ENCODE results near the gene ETS2. TPM values are rescaled to one million over a fixed set of nuclear protein-coding genes. Genes with fewer than 3 reads are reported as not detected.

ETS2 gene
- 27.4 TPM for polyA plus RNA-seq (2012; ENCODE audit: insufficient read depth, insufficient read length)

DNA sequence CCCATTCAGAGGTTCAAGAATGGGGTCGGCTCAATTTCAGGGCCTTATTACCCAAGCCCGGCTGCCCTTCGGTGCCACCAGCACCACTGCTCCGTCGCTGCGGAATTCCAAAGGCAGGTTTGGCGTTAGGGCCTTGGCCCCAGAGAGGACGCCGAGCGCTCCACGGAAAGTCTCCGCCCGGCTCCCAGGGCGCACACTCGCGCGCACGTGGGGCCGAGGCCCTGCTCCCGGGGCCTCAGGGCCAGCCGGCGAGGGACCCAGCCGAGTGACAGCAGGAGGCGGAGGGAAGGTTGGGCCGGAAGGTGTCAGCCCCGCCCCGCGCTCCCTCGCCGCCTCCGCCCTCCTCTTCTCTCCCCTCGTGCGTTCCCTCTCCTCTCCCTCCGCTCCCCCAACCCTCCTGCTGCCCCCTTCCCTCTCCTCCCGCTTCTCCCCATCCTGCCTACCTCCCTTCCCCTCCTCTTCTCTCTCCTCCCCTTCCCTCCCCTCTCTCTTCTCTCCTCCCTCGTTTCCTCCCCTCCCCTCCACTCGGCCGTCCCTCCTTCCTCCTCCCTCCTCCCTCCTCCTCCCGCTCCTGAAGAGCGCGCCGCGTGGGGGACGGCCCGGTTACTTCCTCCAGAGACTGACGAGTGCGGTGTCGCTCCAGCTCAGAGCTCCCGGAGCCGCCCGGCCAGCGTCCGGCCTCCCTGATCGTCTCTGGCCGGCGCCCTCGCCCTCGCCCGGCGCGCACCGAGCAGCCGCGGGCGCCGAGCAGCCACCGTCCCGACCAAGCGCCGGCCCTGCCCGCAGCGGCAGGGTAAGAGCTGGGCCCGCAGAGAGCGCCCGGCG, at the start of gene ETS2:
Gene ETS2, plus strand, starts transcription at position 602 of the 825 bp plus-strand sequence. CDS start 4,106 bp downstream, outside the sequence.
- peak; percentile 90 for DNase-seq (ENCODE audit: low read depth, low spot score)
- peak within 1 kb of the TSS; percentile 74 for H3K4me3 ChIP-seq (ENCODE audit: low read length)

GRCh38 chr21:38756746-38757145, 49.0 kb upstream of the ETS2 start:
- no peak for DNase-seq (ENCODE audit: low read depth, low spot score)
- no peak overlapping the region for H3K4me3 ChIP-seq (ENCODE audit: low read length)

DNA sequence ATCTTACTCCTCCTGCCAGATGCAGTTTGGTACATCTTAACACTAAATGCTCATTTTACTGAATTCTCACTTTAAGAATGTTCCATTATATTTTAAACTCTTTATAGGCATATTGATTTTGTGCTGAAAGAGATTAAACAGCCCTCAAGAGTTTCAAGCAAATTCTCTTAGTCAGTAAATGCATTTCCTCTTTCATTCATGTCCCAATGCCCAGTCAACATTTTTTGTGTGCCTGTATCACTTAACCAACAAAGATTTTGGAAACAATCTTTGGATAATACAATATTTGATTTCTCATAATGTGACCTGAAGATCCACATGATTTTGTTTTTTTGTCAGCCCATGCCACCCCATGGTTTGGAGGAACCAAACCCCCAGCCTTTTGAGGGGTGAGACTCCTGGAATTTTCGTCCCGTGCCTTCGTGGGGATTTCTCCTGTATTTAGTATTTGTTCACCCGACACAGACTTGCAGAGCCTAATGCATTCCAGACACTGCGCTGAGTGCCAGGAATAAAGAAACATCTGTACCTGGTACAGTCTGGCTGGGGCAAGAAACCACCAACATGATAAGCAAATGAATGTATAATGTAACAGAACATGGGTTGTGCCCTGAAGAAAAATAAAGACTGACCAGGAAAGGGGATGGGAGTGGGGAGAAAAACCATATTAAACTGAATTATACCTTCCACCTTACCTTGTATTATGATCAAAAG, 47.1 kb upstream of the ETS2 start:
- no peak overlapping the region for H3K4me3 ChIP-seq (ENCODE audit: low read length)
- DNase-seq (ENCODE audit: low read depth, low spot score) = no peak

- no peak overlapping the region for H3K4me3 ChIP-seq (ENCODE audit: low read length)
- no peak for DNase-seq (ENCODE audit: low read depth, low spot score)
Observed at GRCh38 chr21:38759413-38759812, 46.3 kb upstream of the ETS2 start.

DNA sequence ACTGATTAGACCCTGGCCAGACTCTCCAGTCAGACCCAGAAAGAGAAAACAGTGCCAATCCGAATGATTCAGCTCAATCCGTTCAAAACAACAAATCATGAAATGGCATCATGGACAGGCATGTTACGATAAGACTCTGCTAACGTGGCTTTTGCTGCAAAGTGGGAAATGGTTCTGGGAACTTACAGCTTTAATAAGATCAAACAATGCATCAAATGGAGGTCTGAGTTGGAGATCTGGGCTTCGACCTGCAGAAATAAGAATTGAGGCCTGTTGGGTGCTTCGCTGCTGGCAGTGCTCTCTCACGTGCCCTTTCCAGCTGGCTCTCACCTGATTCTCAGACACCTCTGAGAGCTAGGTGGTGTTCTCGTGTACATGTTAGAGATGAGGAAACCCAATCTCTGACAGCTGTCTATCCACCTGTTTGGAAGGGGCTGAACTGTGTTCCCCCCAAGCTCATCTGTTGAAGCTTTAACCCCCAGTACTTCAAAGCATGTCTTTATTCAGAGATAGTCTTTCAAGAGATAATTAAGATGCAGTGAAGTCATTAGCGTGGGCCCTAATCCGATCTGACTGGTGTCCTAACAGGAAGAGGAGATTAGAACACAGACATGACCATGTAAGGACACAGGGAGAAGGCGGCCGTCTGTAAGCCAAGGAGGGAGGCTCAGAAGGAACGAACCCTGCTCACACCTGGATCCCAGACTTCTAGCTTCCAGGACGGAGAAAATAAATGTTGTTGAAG, 45.5 kb upstream of the ETS2 start:
- no peak overlapping the region for H3K4me3 ChIP-seq (ENCODE audit: low read length)
- no peak for DNase-seq (ENCODE audit: low read depth, low spot score)

DNA sequence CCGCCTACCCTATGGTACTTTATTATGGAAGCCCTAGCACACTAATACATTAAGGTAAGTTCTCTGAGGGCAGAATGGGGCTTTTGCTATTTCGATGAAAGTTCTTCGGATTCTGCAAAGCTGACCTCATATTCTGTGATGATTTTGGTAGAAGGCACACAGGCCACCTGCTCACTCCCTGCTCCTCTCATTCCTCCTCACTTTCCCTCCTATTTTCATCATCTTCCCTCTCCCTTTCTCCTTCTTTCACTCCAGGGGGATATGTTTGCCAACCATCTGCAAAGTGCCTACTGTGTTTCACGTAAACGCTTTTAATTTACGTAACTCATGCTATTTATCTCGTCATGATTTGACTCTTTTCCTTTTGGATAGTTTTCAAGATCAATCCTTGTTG, 45.0 kb upstream of the ETS2 start:
- DNase-seq (ENCODE audit: low read depth, low spot score) = no peak
- no peak overlapping the region for H3K4me3 ChIP-seq (ENCODE audit: low read length)

DNA sequence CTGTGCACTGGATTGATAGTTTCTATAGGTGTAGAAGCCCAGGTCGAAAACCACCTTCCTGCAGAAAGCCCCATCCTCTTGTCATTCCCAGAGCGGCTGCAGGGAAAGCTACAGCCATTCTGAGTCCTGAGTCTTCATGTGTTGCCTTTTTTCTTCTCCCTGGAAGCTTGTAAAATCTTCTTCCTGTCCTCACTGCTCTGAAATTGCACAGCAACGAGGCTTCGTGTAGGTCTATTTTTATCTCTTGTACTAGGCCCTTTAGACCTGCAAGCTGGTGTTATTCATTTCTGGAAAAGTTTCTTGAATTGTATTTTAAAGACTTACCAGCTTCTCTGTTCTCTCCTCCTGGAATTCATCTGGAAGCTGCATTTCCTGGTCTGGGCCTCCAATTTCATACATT, 44.2 kb upstream of the ETS2 start:
- DNase-seq (ENCODE audit: low read depth, low spot score) = no peak
- no peak overlapping the region for H3K4me3 ChIP-seq (ENCODE audit: low read length)

- DNase-seq (ENCODE audit: low read depth, low spot score) = no peak
- H3K4me3 ChIP-seq (ENCODE audit: low read length) = no peak overlapping the region
Observed at GRCh38 chr21:38765056-38765455, 40.7 kb upstream of the ETS2 start.

DNA sequence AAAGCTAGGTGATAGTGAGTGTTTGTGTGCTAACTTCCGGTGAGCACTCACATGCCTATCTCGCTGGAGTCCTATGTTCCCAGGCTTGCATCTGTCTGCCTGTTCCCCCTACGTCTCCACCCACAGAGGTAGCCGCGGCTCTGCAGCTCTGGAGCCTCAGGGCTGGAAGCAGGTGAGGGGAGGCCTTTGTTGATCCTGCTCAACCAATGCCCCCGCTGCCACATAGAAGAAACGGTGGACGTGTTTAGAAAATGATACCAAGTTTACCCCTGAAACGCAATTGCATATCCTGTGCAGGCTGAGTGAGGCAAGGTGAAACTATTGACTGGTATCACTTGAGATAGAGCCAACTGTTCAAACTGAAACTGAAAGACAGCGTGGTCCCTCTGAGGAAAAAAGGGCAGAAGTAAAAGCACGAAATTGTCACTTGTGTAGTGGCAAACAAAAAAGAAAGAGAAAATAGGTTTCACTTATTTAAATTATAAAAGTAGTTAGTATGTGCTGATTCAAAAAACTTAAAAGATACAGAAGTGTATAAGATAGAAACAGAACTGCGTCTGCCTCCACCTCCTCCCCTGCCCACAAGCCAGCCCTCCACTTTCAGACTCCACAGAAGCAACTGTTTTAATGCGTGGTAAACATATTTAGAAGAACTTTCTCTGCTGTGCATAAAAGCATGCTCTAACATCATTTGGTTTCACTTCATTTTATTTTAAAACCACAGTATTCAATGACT, 38.6 kb upstream of the ETS2 start:
- peak overlapping the region; percentile 53 for H3K4me3 ChIP-seq (ENCODE audit: low read length)
- peak; percentile 78 for DNase-seq (ENCODE audit: low read depth, low spot score)

DNA sequence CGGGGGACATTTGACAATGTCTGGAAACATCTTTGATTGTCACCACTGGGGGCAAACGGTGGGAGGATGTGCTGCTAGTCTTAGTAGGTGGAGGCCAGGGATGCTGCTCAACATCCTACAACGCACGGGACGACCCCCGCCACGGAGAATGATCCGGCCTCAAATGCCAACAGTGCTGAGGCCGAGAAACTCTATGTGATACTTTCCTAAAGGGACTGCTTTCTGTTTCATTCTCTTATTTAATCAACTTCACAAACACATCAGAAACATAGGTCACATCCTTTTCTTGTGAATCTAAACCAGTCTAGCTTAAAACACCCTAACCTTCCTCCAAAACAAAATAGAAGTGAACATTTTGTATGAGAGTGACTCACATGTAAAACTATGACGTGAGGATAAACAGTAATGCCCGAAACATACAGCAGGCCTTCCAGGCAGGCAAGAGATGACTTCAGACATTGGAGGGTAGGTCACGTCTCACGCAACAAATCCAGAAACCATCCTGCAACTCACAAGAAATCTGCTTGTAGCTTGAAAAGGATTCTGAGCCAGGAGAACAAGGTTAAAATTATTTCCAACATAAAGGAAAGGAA, 37.2 kb upstream of the ETS2 start:
- DNase-seq (ENCODE audit: low read depth, low spot score) = peak; percentile 20

GRCh38 chr21:38769191-38769780, 36.4 kb upstream of the ETS2 start:
- H3K4me3 ChIP-seq (ENCODE audit: low read length) = no peak overlapping the region
- DNase-seq (ENCODE audit: low read depth, low spot score) = no peak

More for the DNA sequence above, 37.2 kb upstream of the ETS2 start:
- H3K4me3 ChIP-seq (ENCODE audit: low read length) = no peak overlapping the region

- no peak for DNase-seq (ENCODE audit: low read depth, low spot score)
Observed at GRCh38 chr21:38770660-38771059, 35.1 kb upstream of the ETS2 start.

DNA sequence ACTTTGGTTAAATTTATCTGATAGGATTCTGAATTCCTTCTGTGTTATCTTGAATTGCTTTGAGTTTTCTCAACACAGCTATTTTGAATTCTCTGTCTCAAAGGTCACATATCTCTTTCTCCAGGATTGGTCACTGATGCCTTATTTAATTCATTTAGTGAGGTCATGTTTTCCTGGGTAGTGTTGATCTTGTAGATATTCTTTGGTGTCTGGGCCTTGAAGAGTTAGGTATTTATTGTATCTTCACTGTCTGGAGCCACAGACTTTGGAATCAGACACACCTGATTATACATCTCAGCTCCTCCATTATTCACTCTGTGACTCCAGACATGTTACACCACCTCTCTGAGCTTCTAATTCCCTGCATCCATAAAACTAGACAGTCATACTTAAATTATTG, 34.2 kb upstream of the ETS2 start:
- no peak overlapping the region for H3K4me3 ChIP-seq (ENCODE audit: low read length)
- no peak for DNase-seq (ENCODE audit: low read depth, low spot score)

More at GRCh38 chr21:38770660-38771059, 35.1 kb upstream of the ETS2 start:
- no peak overlapping the region for H3K4me3 ChIP-seq (ENCODE audit: low read length)

DNA sequence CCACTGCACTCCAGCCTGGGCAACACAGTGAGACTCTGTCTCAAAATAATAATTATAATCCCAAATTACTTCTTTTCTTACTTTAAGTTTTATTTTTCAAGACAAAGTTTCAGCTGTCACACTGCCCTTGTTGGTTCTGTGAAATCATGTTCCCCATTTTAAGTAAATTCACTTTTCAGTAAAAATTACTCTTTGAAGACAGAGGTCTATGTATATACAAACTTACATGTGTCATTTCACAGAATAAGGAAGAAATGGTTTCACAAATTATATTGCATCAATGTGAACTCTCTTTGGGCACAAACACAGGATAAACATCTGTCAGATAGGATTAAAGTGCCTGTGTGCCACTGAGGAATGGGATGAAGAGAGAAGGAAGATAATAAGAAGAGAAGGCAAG, 33.1 kb upstream of the ETS2 start:
- no peak overlapping the region for H3K4me3 ChIP-seq (ENCODE audit: low read length)
- no peak for DNase-seq (ENCODE audit: low read depth, low spot score)

DNA sequence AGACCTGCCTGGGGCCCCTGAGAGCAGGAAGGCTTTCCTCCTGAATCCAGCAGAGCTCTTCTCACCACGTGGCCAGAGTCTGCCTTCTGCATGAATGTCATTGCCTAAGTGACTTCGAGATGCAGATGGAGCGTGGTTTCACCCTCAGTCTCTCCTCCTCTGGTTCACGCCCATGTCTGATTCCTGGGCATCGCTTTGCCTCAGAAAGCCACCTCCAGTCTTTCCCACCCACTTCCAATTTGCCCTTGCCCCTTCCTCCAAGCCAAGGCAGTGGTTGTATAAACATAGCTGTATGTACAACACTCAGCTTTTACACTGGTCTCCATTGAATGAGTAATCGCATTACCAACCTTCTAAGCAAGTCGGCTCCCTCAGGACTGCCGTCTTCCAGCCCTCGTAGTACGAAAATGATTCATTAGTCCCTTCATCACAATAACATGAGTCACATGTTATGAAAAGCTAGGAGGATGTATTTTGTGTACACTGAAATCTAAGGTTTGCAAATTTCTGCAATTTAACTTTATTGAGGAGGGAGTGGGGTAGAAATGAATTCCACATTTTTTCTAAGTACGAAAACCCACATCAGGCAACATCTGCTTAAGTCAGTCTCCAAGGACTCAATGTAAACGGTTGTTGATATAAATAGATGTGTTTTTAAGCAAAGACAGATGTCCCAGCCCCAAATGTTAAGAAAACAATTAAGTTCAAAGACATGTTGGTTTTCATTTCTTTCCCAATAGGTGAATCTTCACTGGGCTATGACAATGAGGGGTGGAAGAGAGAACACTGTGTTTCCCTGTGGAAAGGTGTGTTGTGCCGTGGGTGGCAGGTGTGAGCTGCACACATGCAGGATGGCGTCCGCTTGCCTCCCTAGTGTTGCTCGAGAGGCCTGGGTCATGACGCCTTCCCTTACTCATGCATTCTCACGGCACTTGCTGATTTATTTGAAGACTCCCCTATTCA, 32.3 kb upstream of the ETS2 start:
- H3K4me3 ChIP-seq (ENCODE audit: low read length) = no peak overlapping the region
- DNase-seq (ENCODE audit: low read depth, low spot score) = no peak

DNA sequence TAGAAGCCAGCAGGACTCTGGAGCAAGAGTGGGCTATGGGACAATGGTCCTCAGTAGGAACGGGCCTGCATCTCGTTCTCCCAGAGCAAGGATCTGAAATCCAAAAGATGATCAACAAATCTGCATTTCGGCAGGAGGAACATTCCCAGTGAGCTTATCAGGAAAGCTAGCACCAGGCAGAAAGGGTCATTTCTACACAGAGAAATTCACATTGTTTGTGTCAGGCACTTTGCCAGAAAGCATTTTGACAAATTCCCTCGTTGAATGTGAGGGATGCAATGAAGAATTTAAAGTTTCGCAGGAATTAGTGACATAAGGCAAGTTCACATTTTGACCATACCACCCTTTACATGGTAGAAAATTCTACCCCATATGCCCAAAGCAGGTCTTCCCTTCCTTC, 31.6 kb upstream of the ETS2 start:
- no peak for DNase-seq (ENCODE audit: low read depth, low spot score)
- H3K4me3 ChIP-seq (ENCODE audit: low read length) = no peak overlapping the region

- no peak overlapping the region for H3K4me3 ChIP-seq (ENCODE audit: low read length)
- DNase-seq (ENCODE audit: low read depth, low spot score) = no peak
Observed at GRCh38 chr21:38774586-38775285, 31.0 kb upstream of the ETS2 start.

All from Jurkat, Clone E6-1 (cell line).